Ammon's horn (tissue), 1 donor: ENCODE measurements around the gene TMEM81.

Experiments used
- DNase-seq: peaks from one replicate; pipeline ENCODE4 v3.0.0-alpha.2; 2016; ENCODE audit warnings: low spot score

Gene TMEM81

DNA sequence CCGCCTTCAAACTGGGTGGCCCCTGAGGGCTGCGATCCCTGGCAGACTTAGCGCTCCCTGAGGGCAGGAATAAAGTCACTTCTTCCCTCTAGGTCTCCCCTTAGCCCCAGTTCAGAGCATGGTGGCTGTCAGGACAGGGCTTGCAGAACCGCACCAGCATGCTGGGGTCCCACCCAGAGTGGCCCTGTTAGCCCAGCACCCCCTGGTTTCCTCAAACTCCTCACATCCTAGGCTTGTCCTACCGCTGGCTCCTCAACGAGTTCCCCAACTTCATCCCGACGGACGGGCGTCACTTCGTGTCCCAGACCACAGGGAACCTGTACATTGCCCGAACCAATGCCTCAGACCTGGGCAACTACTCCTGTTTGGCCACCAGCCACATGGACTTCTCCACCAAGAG, 25.4 kb downstream of the TMEM81 start:
- no peak for DNase-seq

DNA sequence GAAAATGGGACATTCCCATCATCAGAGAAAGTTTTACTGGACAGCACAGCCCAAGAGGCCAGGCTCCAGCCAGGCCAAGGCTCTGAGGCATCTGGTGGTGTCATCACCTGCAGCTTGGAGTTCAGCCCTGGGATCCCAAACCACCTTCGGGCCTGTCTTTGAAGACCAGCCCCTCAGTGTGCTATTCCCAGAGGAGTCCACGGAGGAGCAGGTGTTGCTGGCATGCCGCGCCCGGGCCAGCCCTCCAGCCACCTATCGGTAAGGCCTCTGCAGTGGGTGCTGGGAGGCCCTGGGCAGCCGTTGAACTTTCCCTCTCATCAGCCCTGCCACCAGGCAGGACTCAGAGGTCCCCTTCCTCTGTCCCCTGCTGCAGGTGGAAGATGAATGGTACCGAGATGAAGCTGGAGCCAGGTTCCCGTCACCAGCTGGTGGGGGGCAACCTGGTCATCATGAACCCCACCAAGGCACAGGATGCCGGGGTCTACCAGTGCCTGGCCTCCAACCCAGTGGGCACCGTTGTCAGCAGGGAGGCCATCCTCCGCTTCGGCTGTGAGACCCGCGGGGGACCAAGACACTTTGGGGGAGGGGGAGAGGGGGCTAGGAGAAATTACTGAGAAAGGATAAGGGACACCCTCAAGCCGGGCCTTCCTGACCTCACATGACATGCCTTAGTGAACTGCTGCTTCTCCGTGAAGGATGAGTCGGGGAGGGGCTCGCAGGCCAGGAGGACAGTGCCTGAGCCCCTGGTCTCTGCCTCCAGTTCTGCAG, 26.3 kb downstream of the TMEM81 start:
- DNase-seq: no peak

DNA sequence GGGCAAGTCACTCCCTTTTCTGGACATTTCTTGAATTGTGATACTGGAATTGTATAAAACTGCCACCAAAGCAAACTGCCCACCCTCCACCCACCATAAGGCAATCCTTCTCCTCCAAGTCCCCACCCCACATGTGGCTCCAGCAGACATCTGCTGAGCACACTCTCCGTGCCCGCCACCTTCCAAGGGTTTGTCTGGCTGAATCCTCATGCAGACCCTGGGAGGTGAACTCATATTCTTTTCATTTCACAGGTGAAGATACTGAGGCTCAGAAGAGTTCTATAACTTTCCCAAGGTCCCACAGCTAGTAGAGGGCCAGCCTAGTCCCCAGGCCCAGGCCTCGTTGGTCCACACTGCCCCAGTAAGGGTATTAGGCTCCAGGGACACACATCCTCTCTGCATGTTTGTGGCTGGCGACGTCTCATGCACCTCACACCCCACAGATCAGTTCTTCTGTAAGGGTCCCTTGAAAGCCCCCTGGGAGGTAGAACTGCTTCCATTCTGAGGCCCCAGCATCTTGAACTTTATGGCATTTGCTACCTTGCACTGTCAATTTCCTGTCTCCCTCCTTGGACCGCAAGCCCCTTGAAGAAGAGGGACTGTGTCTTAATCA, 27.2 kb downstream of the TMEM81 start:
- DNase-seq: no peak

DNA sequence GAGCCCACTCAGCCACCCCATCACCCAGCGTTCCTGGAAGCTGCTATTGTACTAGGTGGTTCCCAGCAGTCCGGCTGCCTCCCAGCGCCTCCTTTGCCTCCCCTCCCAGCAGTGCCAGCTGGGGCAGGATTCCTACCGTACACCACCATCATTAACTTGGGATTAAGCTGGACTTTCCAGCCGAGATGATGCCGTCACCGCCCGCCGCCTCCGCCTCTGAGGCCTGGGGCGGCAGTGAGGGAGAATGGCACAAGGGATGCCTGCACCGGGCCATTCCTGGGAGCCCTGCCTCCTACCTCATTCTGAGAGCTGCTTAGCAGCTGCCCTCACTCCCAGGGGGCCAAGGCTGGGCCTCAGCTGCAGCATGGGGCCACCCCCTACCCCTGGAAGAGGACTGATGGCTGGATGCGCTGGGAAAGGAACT, 28.1 kb downstream of the TMEM81 start:
- no peak for DNase-seq

DNA sequence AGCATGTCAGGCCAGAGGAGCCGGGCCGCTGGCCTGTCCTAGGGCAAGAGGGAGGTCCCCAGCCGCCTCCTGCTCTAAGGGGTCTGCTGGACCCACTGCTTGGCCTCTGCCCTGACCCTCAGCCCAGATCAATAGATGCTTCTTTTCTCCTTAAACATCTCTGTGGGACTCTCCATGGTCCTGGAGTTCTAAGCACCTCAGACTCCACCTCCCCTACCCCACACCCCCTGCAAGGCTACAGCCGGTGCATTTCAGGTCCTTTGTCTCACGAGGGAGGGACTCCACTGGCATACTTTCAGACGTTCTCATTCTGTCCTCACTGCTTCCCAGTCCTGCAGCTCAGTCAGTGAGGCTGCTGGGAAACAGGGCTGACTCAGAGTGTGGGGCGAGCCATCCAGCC, 30.2 kb downstream of the TMEM81 start:
- no peak for DNase-seq

DNA sequence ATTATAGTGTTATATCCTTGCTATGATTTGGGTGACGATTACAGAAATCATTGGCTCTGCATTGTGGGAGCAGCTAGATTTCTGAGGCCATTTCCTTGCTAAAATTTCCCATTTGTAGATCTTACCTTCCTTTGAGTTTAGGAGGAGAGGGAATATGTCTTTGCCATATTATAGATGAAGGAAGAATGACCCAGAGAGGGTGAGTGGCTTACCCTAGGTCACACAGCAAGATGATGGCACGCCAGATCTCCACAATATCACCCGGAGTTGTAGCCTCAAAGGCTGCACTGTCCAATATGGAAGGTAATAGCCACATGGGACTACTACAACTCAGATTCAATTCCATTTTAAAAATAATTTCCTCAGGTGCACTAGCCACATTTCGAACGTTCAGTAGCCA, 31.0 kb downstream of the TMEM81 start:
- DNase-seq: no peak

DNA sequence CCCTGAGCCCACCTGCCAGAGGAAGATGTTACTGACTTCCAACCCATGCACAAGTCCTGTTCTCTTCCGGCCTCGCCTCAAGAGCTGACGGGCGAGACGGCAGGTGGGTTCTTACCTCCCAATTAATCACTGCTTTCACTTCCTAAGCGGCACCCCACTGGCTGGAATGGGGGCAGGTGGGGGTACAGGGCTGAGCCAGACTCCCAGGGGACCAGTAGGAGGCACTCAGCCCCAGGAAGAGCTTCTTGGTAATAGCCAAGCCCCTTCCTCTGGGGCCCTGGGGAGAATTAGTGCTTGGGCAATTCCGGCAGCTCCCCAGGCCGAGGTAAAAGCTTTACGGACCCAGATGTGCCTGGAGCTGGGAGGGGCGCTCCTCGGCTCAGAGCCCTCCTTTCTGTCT, 31.6 kb downstream of the TMEM81 start:
- DNase-seq: no peak

DNA sequence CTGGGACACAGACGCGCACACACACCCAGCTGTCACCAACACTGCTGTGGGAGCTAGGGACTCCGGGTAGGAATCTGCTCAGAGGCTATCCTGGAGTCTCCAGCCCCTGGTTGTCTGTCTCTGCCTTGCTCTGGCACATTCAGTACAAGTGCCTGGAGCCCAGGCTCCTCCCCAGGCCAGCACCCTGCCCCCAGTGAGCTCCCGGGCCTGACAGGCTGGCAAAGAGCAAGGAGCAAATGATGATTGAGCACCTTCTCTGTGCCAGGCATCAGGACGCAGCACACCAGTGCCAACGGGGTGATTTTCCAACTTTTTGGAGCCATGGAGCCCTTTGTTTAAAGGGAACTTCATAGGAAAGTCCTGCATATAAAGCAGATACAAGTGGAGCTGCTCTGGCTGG, 34.8 kb downstream of the TMEM81 start:
- DNase-seq: peak; percentile 77

DNA sequence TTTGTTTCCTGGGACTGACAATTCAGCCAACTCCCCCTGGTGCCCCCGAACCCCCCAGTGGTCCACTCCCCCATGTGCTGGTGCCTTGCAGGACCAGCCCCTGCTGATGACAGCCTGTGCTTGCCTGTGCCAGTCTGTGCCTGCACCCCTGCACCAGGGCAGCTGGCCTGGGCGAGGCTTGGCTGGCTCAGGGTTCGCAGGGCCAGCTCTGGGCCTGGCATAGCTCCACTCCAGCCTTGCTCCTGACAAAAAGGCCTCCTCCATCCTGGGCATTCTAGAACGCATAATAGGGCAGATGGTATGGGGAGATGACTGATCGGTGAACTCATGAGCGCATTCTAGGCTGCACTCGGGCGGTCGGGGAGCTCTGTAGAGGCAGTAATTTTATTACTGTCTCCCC, 35.9 kb downstream of the TMEM81 start:
- peak; percentile 97 for DNase-seq

DNA sequence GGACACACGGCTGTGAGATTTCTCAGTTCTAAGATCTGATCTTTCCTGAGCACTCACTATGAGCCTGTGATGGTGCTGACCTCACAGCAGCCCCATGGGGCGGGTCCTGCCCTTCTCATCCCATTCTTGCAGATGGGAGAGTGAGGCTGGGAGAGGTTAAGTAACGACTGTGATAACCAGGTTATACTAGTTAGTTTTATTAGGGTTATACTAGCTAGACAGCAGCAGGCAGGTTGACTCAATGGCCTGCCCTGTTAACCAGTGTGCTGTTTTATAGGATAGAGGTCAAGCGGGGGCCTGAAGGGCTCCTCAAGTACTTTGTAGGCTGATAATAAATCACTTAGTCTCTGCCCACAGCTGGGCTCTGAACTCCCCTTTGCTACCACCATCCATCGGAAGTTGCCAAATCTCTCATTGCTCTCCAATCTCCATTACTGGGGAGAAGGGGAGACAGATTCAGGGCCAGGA, 36.5 kb downstream of the TMEM81 start:
- peak; percentile 61 for DNase-seq

DNA sequence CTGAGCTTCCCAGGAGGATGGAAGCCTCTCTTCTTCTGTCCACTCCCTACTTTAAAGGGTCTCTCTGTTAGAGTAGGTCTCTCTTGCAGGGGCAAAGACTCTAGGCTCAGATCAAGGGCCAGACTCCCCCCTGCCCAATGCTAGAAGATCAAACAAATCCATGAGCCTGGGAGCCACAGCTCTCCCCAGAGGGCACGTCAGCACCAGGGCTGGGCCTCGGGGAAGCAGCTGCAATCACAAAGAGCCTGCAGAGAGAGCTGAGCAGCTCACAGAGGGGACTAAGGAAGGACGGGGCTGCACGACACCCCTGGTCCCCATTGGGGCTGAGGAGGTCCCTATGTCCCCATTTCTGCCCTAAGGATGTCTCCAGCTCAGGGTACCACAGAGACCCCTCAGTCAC, 37.4 kb downstream of the TMEM81 start:
- DNase-seq: peak; percentile 83

DNA sequence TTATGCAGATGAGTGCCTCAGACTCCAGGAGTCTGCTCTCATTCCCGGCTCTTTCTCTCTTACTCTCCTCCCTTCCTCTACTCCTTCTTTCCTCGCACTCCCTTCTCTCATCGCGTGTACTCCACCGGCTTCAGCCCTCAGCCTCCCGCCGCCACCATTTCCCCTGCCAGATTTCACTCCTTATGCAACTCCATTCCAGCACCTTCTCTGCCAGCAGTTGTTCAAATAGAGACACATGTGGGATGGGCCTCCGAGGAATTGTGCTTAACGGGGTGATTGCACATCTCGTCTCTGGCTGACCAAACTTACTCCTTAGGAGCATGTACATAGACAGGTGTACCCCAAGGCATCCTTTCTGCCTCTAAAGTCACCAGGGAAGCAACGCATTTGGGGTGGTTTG, 39.1 kb downstream of the TMEM81 start:
- DNase-seq: no peak

DNA sequence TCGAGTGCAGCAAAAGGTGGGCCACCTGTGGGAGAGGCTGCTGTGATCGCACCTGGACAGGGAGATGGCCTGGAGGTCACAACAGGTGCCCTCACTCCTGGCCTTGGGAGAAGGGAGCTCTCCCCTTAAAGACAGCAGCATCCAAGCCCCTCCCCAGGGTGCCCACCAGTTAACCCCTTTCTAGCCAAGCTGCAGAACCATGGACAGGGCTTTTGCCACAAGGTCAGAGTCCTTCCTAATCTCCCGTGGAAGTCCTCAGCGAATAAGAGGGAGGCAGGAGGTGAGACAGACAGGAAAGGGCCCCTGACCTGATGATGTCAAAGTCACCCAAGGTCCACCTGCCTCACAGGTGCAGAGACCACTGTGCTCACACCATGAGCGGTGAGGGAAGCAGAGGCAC, 39.5 kb downstream of the TMEM81 start:
- DNase-seq: no peak

DNA sequence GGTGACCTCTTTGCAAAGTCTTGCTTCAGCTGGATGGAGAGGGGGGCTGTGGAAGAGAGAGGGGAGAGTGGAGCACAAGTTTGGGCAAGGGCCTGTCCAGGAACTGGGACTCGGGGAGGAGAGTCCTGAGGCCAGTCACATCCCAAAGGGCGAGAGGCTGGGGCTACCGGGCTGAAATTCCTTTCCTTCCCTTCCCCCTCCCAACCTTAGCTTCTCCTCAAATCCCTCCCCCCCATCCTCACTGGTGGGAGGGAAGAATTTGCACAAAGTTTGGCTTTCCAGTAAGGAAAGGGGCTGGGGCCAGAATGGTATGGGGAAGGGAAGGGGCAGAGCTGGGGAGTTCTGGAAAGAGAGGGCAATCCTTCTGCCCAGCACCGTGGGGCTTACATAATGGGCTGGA, 40.4 kb downstream of the TMEM81 start:
- no peak for DNase-seq

DNA sequence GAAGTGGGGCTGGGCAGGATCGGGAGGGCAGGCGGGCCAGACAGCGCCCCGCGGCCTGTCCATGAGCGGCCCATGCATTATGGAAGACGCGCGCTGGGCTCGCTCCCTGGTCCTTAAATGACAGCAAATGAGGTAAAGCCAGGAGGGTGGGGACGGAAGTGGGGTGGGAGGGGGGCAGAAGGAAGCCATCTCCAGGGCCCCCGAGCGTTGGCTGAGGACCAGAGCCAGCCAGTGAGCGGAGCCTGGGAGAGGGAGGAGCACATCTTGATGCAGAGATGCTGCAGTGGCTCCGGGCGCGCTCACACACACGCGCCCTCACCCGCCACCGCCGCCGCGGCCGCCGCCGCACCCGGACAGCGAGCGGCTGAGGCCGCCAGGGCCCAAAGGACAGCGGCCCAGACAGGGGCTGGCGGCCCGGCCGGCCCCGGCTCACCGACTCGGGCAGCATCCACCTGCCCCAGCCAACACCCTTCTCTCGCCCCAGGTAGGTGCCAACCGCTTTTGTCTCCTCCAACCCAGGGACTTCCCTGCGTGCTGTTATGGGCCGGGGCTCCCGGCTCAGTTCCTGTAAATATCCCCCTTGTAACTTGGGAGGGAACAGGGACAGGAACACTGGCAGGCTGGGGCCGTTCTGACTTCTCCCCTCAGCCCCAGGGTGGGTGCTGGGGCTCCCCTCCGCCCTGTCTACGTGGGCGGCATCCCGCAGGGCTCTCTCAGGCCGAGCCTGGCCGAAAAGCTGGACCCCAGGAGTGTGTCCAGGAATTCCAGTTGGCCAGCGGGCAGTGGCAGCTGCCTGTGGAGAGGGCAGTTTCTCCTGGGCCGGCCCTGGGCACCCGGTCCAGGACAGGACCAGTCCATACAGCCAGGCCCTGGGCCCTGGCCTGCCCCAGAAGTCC, 41.1 kb downstream of the TMEM81 start, which contains the start of gene CNTN2:
CNTN2 (plus strand) TSS at position 302 of the 896 bp plus-strand sequence. CDS start 9,974 bp downstream, outside the sequence.
- DNase-seq: peak; percentile 92

DNA sequence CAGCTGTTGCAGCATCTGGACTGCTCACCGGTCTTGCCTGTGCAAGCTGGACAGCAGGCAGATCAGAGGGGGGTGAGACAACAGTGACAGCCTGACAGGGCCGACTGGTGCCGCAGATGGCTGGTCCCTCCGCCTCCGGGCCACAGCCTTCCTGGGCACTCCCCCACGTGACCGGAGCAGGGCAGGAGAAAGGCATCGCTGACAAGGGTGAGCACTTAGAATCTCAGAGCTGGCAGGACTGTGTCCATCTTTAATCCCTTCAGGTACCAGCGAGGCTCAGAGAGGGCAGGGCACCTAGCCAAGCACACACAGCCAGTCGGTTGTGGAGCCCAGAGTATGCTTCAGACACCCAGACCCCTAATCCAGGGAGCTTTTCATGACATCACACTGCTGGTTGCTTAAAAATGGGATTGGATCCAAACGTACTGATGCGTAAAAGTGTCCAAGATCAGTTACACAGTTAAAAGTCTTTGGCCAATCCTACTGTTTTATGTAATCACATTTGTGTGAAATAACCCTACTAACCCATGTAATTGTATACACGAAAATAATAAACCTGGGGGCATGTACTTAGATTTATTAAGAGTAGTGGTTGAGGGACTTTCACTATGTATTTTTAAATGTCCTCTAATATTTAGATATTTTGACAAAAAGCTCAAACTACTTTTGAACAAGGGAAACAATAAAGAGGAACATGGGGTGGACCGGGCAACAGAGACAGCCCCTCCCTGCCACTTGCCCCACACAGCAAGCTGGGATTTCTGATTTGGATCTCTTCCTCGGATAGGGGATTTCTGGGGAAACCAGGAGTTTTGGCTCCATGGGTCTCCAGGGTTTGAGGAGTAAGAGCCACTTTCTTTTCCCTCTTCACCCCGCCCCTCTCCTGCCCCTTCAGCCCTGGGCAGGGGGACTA, 42.0 kb downstream of the TMEM81 start:
- peak; percentile 83 for DNase-seq

DNA sequence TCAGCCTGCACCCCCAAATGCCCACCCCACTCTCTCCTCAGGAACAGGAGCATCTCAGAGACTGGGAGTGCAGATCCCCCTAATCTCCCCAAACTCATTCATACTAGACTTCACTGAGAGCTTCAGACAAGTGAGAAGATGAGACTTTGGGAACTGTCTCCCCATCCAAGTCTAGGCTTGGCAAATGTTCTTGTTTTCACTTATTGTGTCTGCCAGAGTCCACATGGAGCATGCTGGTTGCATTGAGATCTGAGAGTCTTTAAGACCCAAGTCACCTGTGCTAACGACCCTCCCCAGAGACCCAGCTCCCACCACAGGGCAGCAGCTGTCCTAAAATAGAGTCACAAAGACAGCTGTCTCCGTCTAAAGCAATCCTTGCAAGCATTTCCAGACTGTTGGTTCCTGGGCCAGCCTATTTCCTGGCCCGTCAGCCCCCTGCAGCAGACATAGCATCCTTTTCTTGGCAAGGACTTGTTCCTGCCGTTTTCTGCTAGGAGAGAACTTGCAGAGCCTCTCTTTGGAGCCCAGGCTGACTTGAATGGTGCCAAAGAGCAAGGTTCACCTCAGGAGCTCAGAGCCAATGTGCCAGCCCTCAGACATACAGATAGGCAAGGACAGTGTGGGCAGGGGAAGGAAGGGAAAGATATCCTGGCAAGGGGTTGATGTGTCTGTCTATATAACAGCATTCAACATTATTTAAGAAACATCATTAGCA, 43.1 kb downstream of the TMEM81 start:
- no peak for DNase-seq

DNA sequence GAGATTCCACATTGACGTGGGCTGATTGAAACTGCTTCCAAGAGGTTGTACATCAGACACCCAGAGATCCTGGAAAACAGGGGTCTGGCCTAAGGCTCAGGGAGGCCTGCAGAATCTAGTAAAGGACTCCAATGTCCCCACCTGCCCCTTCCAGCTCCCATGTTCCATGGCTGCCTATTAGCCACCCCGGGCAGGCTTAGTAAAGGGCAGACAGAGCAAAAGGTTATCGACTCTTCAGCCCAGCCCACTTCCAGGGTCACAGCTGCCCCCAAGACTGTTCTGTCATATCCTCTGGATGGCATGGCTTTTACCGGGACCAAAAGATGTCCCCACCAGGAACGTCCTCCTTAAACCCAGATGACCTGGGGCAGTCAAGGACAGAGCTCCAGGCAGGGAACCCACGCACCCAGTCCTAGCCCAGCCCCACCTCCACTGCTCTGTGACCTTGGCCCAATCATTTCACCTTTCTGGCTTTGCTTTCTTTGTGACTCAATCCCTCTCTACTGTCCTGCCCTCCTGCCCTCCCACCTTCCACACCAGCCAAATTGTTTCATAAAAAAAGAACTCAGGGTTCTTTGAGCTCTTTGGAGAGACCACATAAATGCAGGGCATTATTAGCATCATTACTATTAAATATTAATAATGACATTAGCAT, 46.0 kb downstream of the TMEM81 start:
- DNase-seq: no peak

DNA sequence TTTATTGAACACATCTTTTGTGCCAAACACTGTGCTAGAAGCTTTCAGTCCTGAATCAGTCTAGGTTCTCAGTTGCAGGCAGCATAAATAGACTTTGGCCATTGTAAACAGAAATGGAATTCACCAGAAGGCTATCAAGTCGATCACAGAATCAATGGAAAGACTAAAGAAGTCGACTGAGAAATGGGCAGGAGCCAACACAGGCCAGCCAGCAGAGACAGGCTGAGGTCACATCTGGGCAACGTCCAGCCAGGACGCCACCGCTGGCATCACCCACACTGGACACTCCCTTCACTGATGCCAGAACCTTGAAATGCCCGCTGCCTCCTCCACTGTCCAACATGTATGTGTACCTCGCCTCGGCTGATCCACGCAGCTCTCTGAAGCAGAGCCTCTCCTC, 46.7 kb downstream of the TMEM81 start:
- no peak for DNase-seq
